ENCODE results near the gene RASGRF2. TPM values are rescaled to one million over a fixed set of nuclear protein-coding genes. Genes with fewer than 3 reads are reported as not detected.

RASGRF2 gene
- total RNA-seq, 1 donor from 2014 or later, result 4.8 TPM

GRCh38 chr5:80982093-80982492 is 21.9 kb downstream of the RASGRF2 start:
- Histone ChIP-seq H3K36me3 (no peaks in the 10 kb centered on the region), H3K27me3 (ENCODE audit: low read depth) (no peaks in the 10 kb centered on the region), H3K9me3 (replicated peaks) (no peaks in the 10 kb centered on the region), H3K27ac (replicated peaks) (no peak overlapping the region), H3K4me1 (peaks cover 16% of the 10 kb centered on the region), H3K4me3 (no peak overlapping the region)
- TF ChIP-seq CTCF (IDR thresholded peaks at IDR 0.05; ENCODE audit: borderline replicate concordance), result no peak
- no peak for DNase-seq
- intact Hi-C loops (cut with micrococcal nuclease), result no loop called here

- DNase-seq, result no peak
- intact Hi-C loops (cut with micrococcal nuclease), result no loop called here
- peak overlapping the region; percentile 67 for H3K27ac ChIP-seq (replicated peaks)
These were observed 25.6 kb downstream of the RASGRF2 start for GRCh38 chr5:80985600-80986228.

GRCh38 chr5:80986382-80986781 is 26.2 kb downstream of the RASGRF2 start:
- TF ChIP-seq CTCF (IDR thresholded peaks at IDR 0.05; ENCODE audit: borderline replicate concordance), result no peak
- no peak for DNase-seq
- Histone ChIP-seq H3K27me3 (ENCODE audit: low read depth) (no peaks in the 10 kb centered on the region), H3K4me1 (peaks cover 17% of the 10 kb centered on the region), H3K4me3 (peak overlapping the region; percentile 39), H3K27ac (replicated peaks) (peak overlapping the region; percentile 67), H3K9me3 (replicated peaks) (no peaks in the 10 kb centered on the region), H3K36me3 (no peaks in the 10 kb centered on the region)
- intact Hi-C loops (cut with micrococcal nuclease), result no loop called here

More at GRCh38 chr5:80985600-80986228, 25.6 kb downstream of the RASGRF2 start:
- no peaks in the 10 kb centered on the region for H3K9me3 ChIP-seq (replicated peaks)
- peaks cover 17% of the 10 kb centered on the region for H3K4me1 ChIP-seq
- no peaks in the 10 kb centered on the region for H3K27me3 ChIP-seq (ENCODE audit: low read depth)
- H3K4me3 ChIP-seq, result peak overlapping the region; percentile 39
- no peak for TF ChIP-seq CTCF (IDR thresholded peaks at IDR 0.05; ENCODE audit: borderline replicate concordance)
- H3K36me3 ChIP-seq, result no peaks in the 10 kb centered on the region

GRCh38 chr5:80987078-80987766 is 27.1 kb downstream of the RASGRF2 start:
- no peak for TF ChIP-seq CTCF (IDR thresholded peaks at IDR 0.05; ENCODE audit: borderline replicate concordance)
- Histone ChIP-seq H3K4me1 (peaks cover 13% of the 10 kb centered on the region), H3K27me3 (ENCODE audit: low read depth) (no peaks in the 10 kb centered on the region), H3K36me3 (no peaks in the 10 kb centered on the region), H3K27ac (replicated peaks) (peak overlapping the region; percentile 67), H3K9me3 (replicated peaks) (no peaks in the 10 kb centered on the region), H3K4me3 (peak overlapping the region; percentile 39)
- no peak for DNase-seq
- intact Hi-C loops (cut with micrococcal nuclease), result no loop called here

- TF ChIP-seq CTCF (IDR thresholded peaks at IDR 0.05; ENCODE audit: borderline replicate concordance), result no peak
- Histone ChIP-seq H3K27me3 (ENCODE audit: low read depth) (no peaks in the 10 kb centered on the region), H3K27ac (replicated peaks) (no peak overlapping the region), H3K4me3 (no peak overlapping the region), H3K9me3 (replicated peaks) (no peaks in the 10 kb centered on the region), H3K4me1 (peaks cover 13% of the 10 kb centered on the region), H3K36me3 (no peaks in the 10 kb centered on the region)
- intact Hi-C loops (cut with micrococcal nuclease), result no loop called here
- no peak for DNase-seq
These were observed 28.3 kb downstream of the RASGRF2 start for GRCh38 chr5:80988419-80988935.
